VCaP (cell line): ENCODE data around the gene TAS2R41.

Experiments used
- H3K27ac ChIP-seq: fragments of 450-650 bp; 2 replicates; pipeline ENCODE4 v1.5.1; 2017
- CTCF ChIP-seq: fragments of 450-650 bp; conservative IDR thresholded peaks from 2 replicates; pipeline ENCODE4 v1.5.1; 2017; ENCODE audit warnings: mild to moderate bottlenecking, moderate library complexity

Gene TAS2R41

GRCh38 chr7:143495851-143496250 is 18.2 kb downstream of the TAS2R41 start:
- H3K27ac ChIP-seq: no peak overlapping the region
- TF ChIP-seq CTCF: no peak

GRCh38 chr7:143496263-143496662 is 18.6 kb downstream of the TAS2R41 start:
- TF ChIP-seq CTCF: no peak

GRCh38 chr7:143497008-143497795 is 19.5 kb downstream of the TAS2R41 start:
- no peak for TF ChIP-seq CTCF

More at GRCh38 chr7:143496263-143496662, 18.6 kb downstream of the TAS2R41 start:
- no peak overlapping the region for H3K27ac ChIP-seq

GRCh38 chr7:143499246-143499645 is 21.6 kb downstream of the TAS2R41 start:
- no peak for TF ChIP-seq CTCF
- H3K27ac ChIP-seq: no peak overlapping the region

More at GRCh38 chr7:143497008-143497795, 19.5 kb downstream of the TAS2R41 start:
- H3K27ac ChIP-seq: no peak overlapping the region

- TF ChIP-seq CTCF: no peak
- H3K27ac ChIP-seq: no peak overlapping the region
Observed at GRCh38 chr7:143499743-143500348, 22.2 kb downstream of the TAS2R41 start.

- H3K27ac ChIP-seq: no peak overlapping the region
- TF ChIP-seq CTCF: no peak
Observed at GRCh38 chr7:143503261-143503660, 25.6 kb downstream of the TAS2R41 start.

- no peak for TF ChIP-seq CTCF
- H3K27ac ChIP-seq: no peak overlapping the region
Observed at GRCh38 chr7:143504215-143504936, 26.7 kb downstream of the TAS2R41 start.
